ENCODE results near the gene REPS2. TPM values are rescaled to one million over a fixed set of nuclear protein-coding genes. Genes with fewer than 3 reads are reported as not detected.

REPS2 gene
- total and polyA plus RNA-seq, 9 of the 15 experiments (the other 6 are each of a cell fraction or from before 2014, with no cell fraction given): 0.01 to 0.07 (median 0.01) TPM; not detected in 3

GRCh38 chrX:17098516-17099247 lies 152.2 kb downstream of the REPS2 start:
- WGBS (ENCODE audit: insufficient coverage, low coverage, missing lambda C conversion rate): 0% methylated on average over 1 of the region's 1 CpG
- no peaks in the 10 kb centered on the region for H4K20me1 ChIP-seq (replicated peaks; ENCODE audit: control insufficient read depth, insufficient read depth, low read length)
- no TSS peak for BruUV-seq (replicated peaks)
- no peaks in the 10 kb centered on the region for H3K27me3 ChIP-seq (ENCODE audit: control insufficient read depth in 2 of 2, insufficient read depth in 2 of 2, low read length in 2 of 2)
- H3K36me3 ChIP-seq (ENCODE audit: control insufficient read depth, insufficient read depth, low read length): no peaks in the 10 kb centered on the region
- H3K4me3 ChIP-seq: no peak overlapping the region
- H3K4me1 ChIP-seq (replicated peaks in 1 of 2; ENCODE audit: control insufficient read depth in 2 of 2, insufficient read depth in 2 of 2, low read length in 2 of 2): no peaks in the 10 kb centered on the region; a peak in 1 of 5 replicates
- DNase-seq (ENCODE audit: extremely low read depth in 1 of 4, low spot score in 3 of 4) (no peak), FAIRE-seq (no peak), ATAC-seq (no peak)
- H3K79me2 ChIP-seq (ENCODE audit: control insufficient read depth, insufficient read depth, low read length): no peaks in the 10 kb centered on the region
- ChIA-PET CTCF (ENCODE audit: low intra/inter-chr PET ratio) (no interaction called here), POLR2A (interaction anchor here (1.2 kb wide), 1 partner anchor 77 kb away, joined by 3 read pairs; no protein-coding TSS in a partner anchor)
- no peak overlapping the region for H3K4me2 ChIP-seq (ENCODE audit: insufficient read depth, low read length)
- no peak overlapping the region for H2AFZ ChIP-seq (ENCODE audit: low read depth, low read length)
- intact Hi-C loops (cut with micrococcal nuclease) (no loop called here), in situ Hi-C loops (cut with MboI) (no loop called here)
- no peaks in the 10 kb centered on the region for H3K9me1 ChIP-seq (ENCODE audit: control insufficient read depth, insufficient read depth, low read length)
- H3K9ac ChIP-seq (ENCODE audit: insufficient read depth in 1 of 2, low read depth in 2 of 2, low read length in 2 of 2): no peak overlapping the region
- no peaks in the 10 kb centered on the region for H3K9me3 ChIP-seq (replicated peaks; ENCODE audit: control insufficient read depth, insufficient read depth, low read depth, low read length)
- no peak overlapping the region for H3K27ac ChIP-seq (ENCODE audit: extremely low read depth, low read depth, low read length)
- TF ChIP-seq PHB2 (IDR thresholded peaks at IDR 0.05; ENCODE audit: low read depth) (no peak), CHAMP1 (IDR thresholded peaks at IDR 0.05) (no peak), ZFP1 (CRISPR knock-in tag; IDR thresholded peaks at IDR 0.05) (no peak), ARID3B (CRISPR knock-in tag; IDR thresholded peaks at IDR 0.05; ENCODE audit: borderline replicate concordance) (no peak), XRCC4 (IDR thresholded peaks at IDR 0.05; ENCODE audit: extremely low read depth, insufficient read depth, insufficient read length) (no peak), CC2D1A (IDR thresholded peaks at IDR 0.05) (no peak), ELF4 (CRISPR knock-in tag; IDR thresholded peaks at IDR 0.05) (no peak), TAL1 (IDR thresholded peaks at IDR 0.05) (no peak), ZNF785 (CRISPR knock-in tag; IDR thresholded peaks at IDR 0.05) (no peak), PHB (CRISPR knock-in tag; IDR thresholded peaks at IDR 0.05) (no peak), ZNF79 (CRISPR knock-in tag; IDR thresholded peaks at IDR 0.05; ENCODE audit: low read depth) (no peak), GMEB1 (CRISPR knock-in tag; IDR thresholded peaks at IDR 0.05) (no peak), ZBED1 (IDR thresholded peaks at IDR 0.05) (no peak), CTCFL (IDR thresholded peaks at IDR 0.05; ENCODE audit: borderline replicate concordance, insufficient read depth, low read depth, low read length, poor library complexity, severe bottlenecking) (no peak), CHD1 (IDR thresholded peaks at IDR 0.05; ENCODE audit: low read length) (no peak), STAG1 (CRISPR knock-in tag; IDR thresholded peaks at IDR 0.05; ENCODE audit: borderline replicate concordance) (no peak)
